Activated CD4-positive, alpha-beta T cell treated with anti-CD3 and anti-CD28 coated beads for 1 hour (primary cell): Measurements from ENCODE around the gene MIPEP.

ENCODE experiments used
- DNase-seq: peaks from one replicate; pipeline ENCODE4 v3.0.0-alpha.2; 2020

MIPEP gene

GRCh38 chr13:23740002-23740401, 149.2 kb downstream of the MIPEP start:
- DNase-seq = no peak

GRCh38 chr13:23739596-23739995, 149.6 kb downstream of the MIPEP start:
- no peak for DNase-seq

GRCh38 chr13:23736541-23736940, 152.7 kb downstream of the MIPEP start:
- no peak for DNase-seq

GRCh38 chr13:23735329-23735728, 153.9 kb downstream of the MIPEP start:
- DNase-seq = no peak

GRCh38 chr13:23731709-23732108, 157.5 kb downstream of the MIPEP start:
- DNase-seq = no peak

GRCh38 chr13:23730251-23730650, 158.9 kb downstream of the MIPEP start:
- DNase-seq = no peak

GRCh38 chr13:23729531-23729930, 159.7 kb downstream of the MIPEP start:
- DNase-seq = no peak

GRCh38 chr13:23728807-23729206, 160.4 kb downstream of the MIPEP start:
- DNase-seq = no peak

- DNase-seq = no peak
Observed at GRCh38 chr13:23725922-23726321, 163.3 kb downstream of the MIPEP start.

GRCh38 chr13:23724196-23724970, 164.8 kb downstream of the MIPEP start:
- no peak for DNase-seq

- no peak for DNase-seq
Observed at GRCh38 chr13:23723471-23723870, 165.7 kb downstream of the MIPEP start.

GRCh38 chr13:23722726-23723453, 166.3 kb downstream of the MIPEP start:
- no peak for DNase-seq

GRCh38 chr13:23718996-23719395, 170.2 kb downstream of the MIPEP start:
- no peak for DNase-seq

GRCh38 chr13:23716401-23716800, 172.8 kb downstream of the MIPEP start:
- no peak for DNase-seq

GRCh38 chr13:23715762-23716235, 173.4 kb downstream of the MIPEP start:
- no peak for DNase-seq

GRCh38 chr13:23715092-23715761, 174.0 kb downstream of the MIPEP start:
- DNase-seq = no peak

GRCh38 chr13:23714672-23715071, 174.5 kb downstream of the MIPEP start:
- no peak for DNase-seq

- no peak for DNase-seq
Observed at GRCh38 chr13:23711355-23711754, 177.8 kb downstream of the MIPEP start.

GRCh38 chr13:23710366-23710765, 178.8 kb downstream of the MIPEP start:
- no peak for DNase-seq

- DNase-seq = no peak
Observed at GRCh38 chr13:23709536-23709935, 179.7 kb downstream of the MIPEP start.

GRCh38 chr13:23707674-23708073, 181.5 kb downstream of the MIPEP start:
- no peak for DNase-seq

- DNase-seq = no peak
Observed at GRCh38 chr13:23705583-23705982, 183.6 kb downstream of the MIPEP start.

- no peak for DNase-seq
Observed at GRCh38 chr13:23703246-23703860, 185.8 kb downstream of the MIPEP start.
